Measurements from ENCODE around the gene TTLL11.

GRCh38 chr9:121938621-121939020 lies 154.5 kb downstream of the TTLL11 start:
- TF ChIP-seq CTCF (IDR thresholded peaks at IDR 0.05), result no peak
- TF ChIP-seq POLR2A (IDR thresholded peaks at IDR 0.05), result no peak
- no peak for TF ChIP-seq EP300 (IDR thresholded peaks at IDR 0.05)
- TF ChIP-seq POLR2AphosphoS5 (IDR thresholded peaks at IDR 0.05), result no peak

All from gastroesophageal sphincter (tissue), 3 donors.